Vagina (tissue), 2 donors: ENCODE measurements around the gene ASIC3.

ENCODE experiments used
- POLR2A ChIP-seq, 2 donors: fragments of 450-650 bp; IDR thresholded peaks; one replicate each; pipeline ENCODE4 v1.6.1; 2017; ENCODE audit warnings: antibody characterized with exemption in 2 of 2, mild to moderate bottlenecking in 2 of 2, moderate library complexity in 2 of 2
- POLR2AphosphoS5 ChIP-seq, 2 donors: sonication (generic); formaldehyde crosslinking; IDR thresholded peaks; one replicate each; pipeline ENCODE4 v1.9.0; 2017; ENCODE audit warnings: antibody characterized with exemption in 2 of 2, mild to moderate bottlenecking in 2 of 2, low read depth in 1 of 2; ENCODE audit not compliant: insufficient read depth in 1 of 2
- TF ChIP-seq, protein P1 (sequence below), 3 experiments: fragments of 450-650 bp in 2 of 3; fragments of 200-600 bp in 1 of 3; sonication (generic) in 1 of 3; IDR thresholded peaks; one replicate each; pipeline ENCODE4 v1.5.1; 2017 to 2019; ENCODE audit warnings: antibody characterized with exemption in 3 of 3, mild to moderate bottlenecking in 2 of 3, moderate library complexity in 2 of 3

DNA sequence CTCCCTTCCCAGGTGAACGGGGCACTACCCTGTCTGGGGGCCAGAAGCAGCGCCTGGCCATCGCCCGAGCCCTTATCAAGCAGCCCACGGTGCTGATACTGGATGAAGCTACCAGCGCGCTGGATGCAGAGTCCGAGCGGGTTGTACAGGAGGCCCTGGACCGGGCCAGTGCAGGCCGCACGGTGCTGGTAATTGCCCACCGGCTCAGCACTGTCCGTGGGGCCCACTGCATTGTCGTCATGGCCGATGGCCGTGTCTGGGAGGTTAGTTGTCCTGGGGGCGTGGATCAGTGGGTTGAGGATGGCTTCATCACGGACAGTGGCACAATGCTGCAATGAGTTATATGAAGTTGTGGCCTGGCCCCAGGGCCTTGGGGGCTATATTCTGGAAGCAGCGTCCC lies 4.4 kb upstream of the ASIC3 start:
- TF ChIP-seq, protein P1, sequence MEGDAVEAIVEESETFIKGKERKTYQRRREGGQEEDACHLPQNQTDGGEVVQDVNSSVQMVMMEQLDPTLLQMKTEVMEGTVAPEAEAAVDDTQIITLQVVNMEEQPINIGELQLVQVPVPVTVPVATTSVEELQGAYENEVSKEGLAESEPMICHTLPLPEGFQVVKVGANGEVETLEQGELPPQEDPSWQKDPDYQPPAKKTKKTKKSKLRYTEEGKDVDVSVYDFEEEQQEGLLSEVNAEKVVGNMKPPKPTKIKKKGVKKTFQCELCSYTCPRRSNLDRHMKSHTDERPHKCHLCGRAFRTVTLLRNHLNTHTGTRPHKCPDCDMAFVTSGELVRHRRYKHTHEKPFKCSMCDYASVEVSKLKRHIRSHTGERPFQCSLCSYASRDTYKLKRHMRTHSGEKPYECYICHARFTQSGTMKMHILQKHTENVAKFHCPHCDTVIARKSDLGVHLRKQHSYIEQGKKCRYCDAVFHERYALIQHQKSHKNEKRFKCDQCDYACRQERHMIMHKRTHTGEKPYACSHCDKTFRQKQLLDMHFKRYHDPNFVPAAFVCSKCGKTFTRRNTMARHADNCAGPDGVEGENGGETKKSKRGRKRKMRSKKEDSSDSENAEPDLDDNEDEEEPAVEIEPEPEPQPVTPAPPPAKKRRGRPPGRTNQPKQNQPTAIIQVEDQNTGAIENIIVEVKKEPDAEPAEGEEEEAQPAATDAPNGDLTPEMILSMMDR (IDR thresholded peaks at IDR 0.05), result no peak
- no peak for TF ChIP-seq POLR2A (IDR thresholded peaks at IDR 0.05)
- no peak for TF ChIP-seq POLR2AphosphoS5 (IDR thresholded peaks at IDR 0.05; ENCODE audit: insufficient read depth in 1 of 2, low read depth in 1 of 2)
